HL-60 (cell line): ENCODE data around the gene TTC27.

Source experiments
- CTCF ChIP-seq: IDR thresholded peaks from one replicate; pipeline ENCODE4 v1.5.1; 2011; ENCODE audit warnings: low read length, control low read depth, inconsistent platforms; ENCODE audit not compliant: insufficient read depth
- GABPA ChIP-seq: IDR thresholded peaks from 2 replicates; pipeline ENCODE4 v1.6.1; 2012; ENCODE audit warnings: low read depth
- POLR2AphosphoS5 ChIP-seq: IDR thresholded peaks from 2 replicates; pipeline ENCODE4 v1.6.1; 2012; ENCODE audit warnings: low read depth
- REST ChIP-seq: IDR thresholded peaks from 2 replicates; pipeline ENCODE4 v1.6.1; 2012; ENCODE audit warnings: low read depth; ENCODE audit not compliant: insufficient replicate concordance
- SPI1 ChIP-seq: IDR thresholded peaks from 2 replicates; pipeline ENCODE4 v1.6.1; 2012; ENCODE audit warnings: low read depth, mild to moderate bottlenecking, borderline replicate concordance

- TF ChIP-seq CTCF, result no peak
- no peak for TF ChIP-seq SPI1
- TF ChIP-seq GABPA, result no peak
- TF ChIP-seq POLR2AphosphoS5, result no peak
- no peak for TF ChIP-seq REST
Measured at GRCh38 chr2:32641180-32641579, 13.3 kb downstream of the TTC27 start.
